ENCODE data around the gene COL20A1. TPM values are rescaled to one million over a fixed set of nuclear protein-coding genes. Genes with fewer than 3 reads are reported as not detected.

The COL20A1 gene
- total RNA-seq, 1 donor from 2014 or later: not detected

DNA sequence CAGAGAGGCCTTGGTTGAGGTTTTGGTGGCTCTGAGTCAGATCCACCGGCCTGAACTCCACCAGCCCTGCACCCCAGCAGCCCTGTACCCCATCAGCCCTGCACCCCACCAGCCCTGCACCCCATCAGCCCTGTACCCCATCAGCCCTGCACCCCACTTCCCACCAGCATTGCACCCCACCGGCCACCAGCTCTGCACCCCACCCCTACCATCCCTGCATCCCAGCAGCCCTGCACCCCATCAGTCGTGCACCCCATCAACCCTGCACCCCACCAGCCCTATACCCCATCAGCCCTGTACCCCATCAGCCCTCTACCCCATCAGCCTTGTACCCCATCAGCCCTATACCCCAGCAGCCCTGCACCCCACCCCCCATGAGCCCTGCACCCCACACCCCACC is 82.5 kb downstream of the COL20A1 start:
- Histone ChIP-seq H3K27me3 (ENCODE audit: control insufficient read depth, insufficient read depth, low read length) (peaks cover 40% of the 10 kb centered on the region), H3K4me3 (ENCODE audit: low read depth, low read length) (no peak overlapping the region)
- TF ChIP-seq, protein P1, sequence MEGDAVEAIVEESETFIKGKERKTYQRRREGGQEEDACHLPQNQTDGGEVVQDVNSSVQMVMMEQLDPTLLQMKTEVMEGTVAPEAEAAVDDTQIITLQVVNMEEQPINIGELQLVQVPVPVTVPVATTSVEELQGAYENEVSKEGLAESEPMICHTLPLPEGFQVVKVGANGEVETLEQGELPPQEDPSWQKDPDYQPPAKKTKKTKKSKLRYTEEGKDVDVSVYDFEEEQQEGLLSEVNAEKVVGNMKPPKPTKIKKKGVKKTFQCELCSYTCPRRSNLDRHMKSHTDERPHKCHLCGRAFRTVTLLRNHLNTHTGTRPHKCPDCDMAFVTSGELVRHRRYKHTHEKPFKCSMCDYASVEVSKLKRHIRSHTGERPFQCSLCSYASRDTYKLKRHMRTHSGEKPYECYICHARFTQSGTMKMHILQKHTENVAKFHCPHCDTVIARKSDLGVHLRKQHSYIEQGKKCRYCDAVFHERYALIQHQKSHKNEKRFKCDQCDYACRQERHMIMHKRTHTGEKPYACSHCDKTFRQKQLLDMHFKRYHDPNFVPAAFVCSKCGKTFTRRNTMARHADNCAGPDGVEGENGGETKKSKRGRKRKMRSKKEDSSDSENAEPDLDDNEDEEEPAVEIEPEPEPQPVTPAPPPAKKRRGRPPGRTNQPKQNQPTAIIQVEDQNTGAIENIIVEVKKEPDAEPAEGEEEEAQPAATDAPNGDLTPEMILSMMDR (IDR thresholded peaks at IDR 0.05; ENCODE audit: insufficient read depth, low read length, poor library complexity, severe bottlenecking): no peak

GRCh38 chr20:63376283-63377250 is 83.6 kb downstream of the COL20A1 start:
- TF ChIP-seq, protein P1 (IDR thresholded peaks at IDR 0.05; ENCODE audit: insufficient read depth, low read length, poor library complexity, severe bottlenecking): no peak
- Histone ChIP-seq H3K4me3 (ENCODE audit: low read depth, low read length) (no peak overlapping the region), H3K27me3 (ENCODE audit: control insufficient read depth, insufficient read depth, low read length) (peaks cover 42% of the 10 kb centered on the region), H3K36me3 (ENCODE audit: control insufficient read depth, insufficient read depth, low read length) (no peaks in the 10 kb centered on the region)
- no peak for DNase-seq (ENCODE audit: low read depth)

More for the DNA sequence above, 82.5 kb downstream of the COL20A1 start:
- no peak for DNase-seq (ENCODE audit: low read depth)
- no peaks in the 10 kb centered on the region for H3K36me3 ChIP-seq (ENCODE audit: control insufficient read depth, insufficient read depth, low read length)

- no peak for DNase-seq (ENCODE audit: low read depth)
- H3K36me3 ChIP-seq (ENCODE audit: control insufficient read depth, insufficient read depth, low read length): no peaks in the 10 kb centered on the region
- no peak overlapping the region for H3K4me3 ChIP-seq (ENCODE audit: low read depth, low read length)
- TF ChIP-seq, protein P1 (IDR thresholded peaks at IDR 0.05; ENCODE audit: insufficient read depth, low read length, poor library complexity, severe bottlenecking): no peak
- H3K27me3 ChIP-seq (ENCODE audit: control insufficient read depth, insufficient read depth, low read length): peaks cover 43% of the 10 kb centered on the region
Measured at GRCh38 chr20:63377256-63377941, 84.4 kb downstream of the COL20A1 start.

GRCh38 chr20:63377951-63378381 is 85.0 kb downstream of the COL20A1 start:
- TF ChIP-seq, protein P1 (IDR thresholded peaks at IDR 0.05; ENCODE audit: insufficient read depth, low read length, poor library complexity, severe bottlenecking): no peak
- no peak overlapping the region for H3K4me3 ChIP-seq (ENCODE audit: low read depth, low read length)
- DNase-seq (ENCODE audit: low read depth): no peak
- H3K36me3 ChIP-seq (ENCODE audit: control insufficient read depth, insufficient read depth, low read length): no peaks in the 10 kb centered on the region
- peaks cover 43% of the 10 kb centered on the region for H3K27me3 ChIP-seq (ENCODE audit: control insufficient read depth, insufficient read depth, low read length)

GRCh38 chr20:63378626-63379025 is 85.6 kb downstream of the COL20A1 start:
- Histone ChIP-seq H3K27me3 (ENCODE audit: control insufficient read depth, insufficient read depth, low read length) (peaks cover 43% of the 10 kb centered on the region), H3K4me3 (ENCODE audit: low read depth, low read length) (no peak overlapping the region), H3K36me3 (ENCODE audit: control insufficient read depth, insufficient read depth, low read length) (no peaks in the 10 kb centered on the region)
- TF ChIP-seq, protein P1 (IDR thresholded peaks at IDR 0.05; ENCODE audit: insufficient read depth, low read length, poor library complexity, severe bottlenecking): no peak
- DNase-seq (ENCODE audit: low read depth): no peak
